ENCODE results near the gene WDR27.

The WDR27 gene

DNA sequence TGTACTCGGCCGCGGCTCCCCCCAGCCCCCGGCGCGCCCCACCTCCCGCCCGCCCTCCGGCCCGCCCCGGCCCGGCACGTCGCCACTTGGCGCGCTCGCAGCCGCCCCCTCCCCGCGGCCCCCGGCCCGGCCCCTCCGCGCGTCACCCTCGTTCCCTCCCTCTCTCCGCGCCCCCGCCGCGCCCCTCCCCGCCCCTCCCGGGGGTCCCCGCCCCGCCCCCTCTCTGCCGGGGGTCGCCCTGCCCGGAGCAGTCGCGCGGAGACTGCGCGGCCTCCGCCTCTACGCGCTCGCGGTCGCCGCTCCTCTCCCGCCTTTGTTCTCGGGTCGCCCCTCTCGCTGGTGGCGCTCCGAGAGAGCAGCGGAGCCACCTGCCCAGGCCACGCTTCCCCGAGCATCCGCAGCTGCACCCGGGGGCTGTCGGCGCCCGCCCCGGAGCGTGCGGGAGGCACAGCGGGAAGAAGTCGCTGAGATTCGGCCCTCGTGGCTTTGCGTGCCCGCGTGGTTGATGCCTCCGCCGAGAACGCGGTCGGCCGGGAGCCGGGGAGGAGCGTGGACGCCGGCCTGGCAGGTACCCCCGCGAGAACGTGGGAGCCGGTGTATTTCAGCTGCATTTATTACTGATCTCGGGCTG, 22.8 kb upstream of the WDR27 start, which contains the start of gene PHF10:
PHF10 (minus strand) TSS at position 7 of the 631 bp plus-strand sequence. CDS start 569 bp downstream, outside the sequence.
- no peaks in the 10 kb centered on the region for H3K9me3 ChIP-seq (replicated peaks; ENCODE audit: low read length)
- peak within 1 kb of the TSS; percentile 93 for H3K4me2 ChIP-seq (ENCODE audit: low read length)
- H3K36me3 ChIP-seq (ENCODE audit: insufficient read depth, low read length): no peaks in the 10 kb centered on the region
- peaks cover 20% of the 10 kb centered on the region for H3K4me1 ChIP-seq (ENCODE audit: control insufficient read depth, insufficient read depth, low read length)
- H3K27me3 ChIP-seq (ENCODE audit: control insufficient read depth, insufficient read depth, low read length): no peaks in the 10 kb centered on the region
- H3K9ac ChIP-seq (ENCODE audit: low read depth, low read length): peak within 1 kb of the TSS; percentile 70
- peak within 1 kb of the TSS; percentile 74 for H3K4me3 ChIP-seq (ENCODE audit: low read length)

DNA sequence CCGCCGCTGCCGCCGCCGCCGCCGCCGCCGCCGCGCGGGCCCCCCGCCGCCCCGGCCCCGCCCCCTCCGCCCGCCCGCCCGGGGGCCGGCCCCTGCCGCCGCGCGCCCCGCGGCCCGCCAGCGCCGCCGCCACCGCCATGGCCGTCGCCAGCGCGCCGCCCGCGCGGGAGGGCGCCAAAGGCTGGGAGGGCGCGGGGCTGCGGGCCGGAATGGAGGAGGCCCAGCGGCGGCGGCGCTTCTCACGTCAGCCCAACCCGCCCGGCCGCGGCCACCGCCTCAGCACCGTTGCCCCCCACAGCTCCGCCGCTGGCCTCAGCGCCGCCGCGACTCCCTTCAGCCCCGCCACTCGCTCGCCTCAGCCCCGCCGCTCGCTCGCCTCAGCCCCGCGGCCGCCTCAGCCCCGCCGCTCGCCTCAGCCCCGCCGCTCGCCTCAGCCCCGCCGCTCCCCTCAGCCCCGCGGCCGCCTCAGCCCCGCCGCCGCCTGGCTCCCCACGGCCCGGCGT, 22.2 kb upstream of the WDR27 start:
- Histone ChIP-seq H3K4me1 (ENCODE audit: control insufficient read depth, insufficient read depth, low read length) (peaks cover 22% of the 10 kb centered on the region), H3K27me3 (ENCODE audit: control insufficient read depth, insufficient read depth, low read length) (no peaks in the 10 kb centered on the region), H3K9me3 (replicated peaks; ENCODE audit: low read length) (no peaks in the 10 kb centered on the region), H3K9ac (ENCODE audit: low read depth, low read length) (peak overlapping the region; percentile 59), H3K4me2 (ENCODE audit: low read length) (peak overlapping the region; percentile 61), H3K36me3 (ENCODE audit: insufficient read depth, low read length) (no peaks in the 10 kb centered on the region), H3K4me3 (ENCODE audit: low read length) (peak overlapping the region; percentile 70)

DNA sequence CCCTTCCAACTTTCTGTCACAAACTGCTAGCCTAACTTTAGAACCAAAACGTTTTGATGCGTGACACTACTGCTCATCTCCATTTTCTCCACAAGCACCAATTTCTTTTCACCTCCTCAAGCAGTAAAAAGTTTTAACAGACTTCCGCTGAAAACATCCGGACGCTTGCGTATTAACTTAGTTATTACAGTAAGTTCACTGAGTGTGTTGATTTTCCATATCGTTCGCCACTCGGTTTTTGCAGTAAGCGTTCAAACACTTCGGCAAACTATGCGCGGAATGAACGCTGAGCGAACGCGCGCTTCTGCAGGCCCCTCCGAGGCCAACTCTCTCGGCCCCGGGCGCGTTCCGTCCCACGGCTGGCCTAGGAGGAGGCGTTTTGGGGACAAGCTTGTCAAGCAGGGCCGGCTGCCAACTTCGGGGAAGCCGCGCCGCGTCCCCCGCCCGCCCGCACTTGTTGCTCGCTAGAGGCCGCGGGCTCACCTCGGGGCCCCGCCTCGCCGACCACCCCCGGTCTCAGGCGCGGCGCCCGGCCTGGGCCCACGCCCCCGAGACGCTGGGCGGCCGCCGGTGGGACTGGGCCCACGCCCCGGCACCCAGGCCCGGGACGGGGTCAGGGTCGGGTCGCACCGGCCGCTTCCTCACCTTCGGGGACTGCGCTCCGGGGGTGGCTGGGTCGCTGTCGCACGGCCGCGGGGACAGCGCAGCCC, 21.5 kb upstream of the WDR27 start:
- Histone ChIP-seq H3K4me1 (ENCODE audit: control insufficient read depth, insufficient read depth, low read length) (peaks cover 22% of the 10 kb centered on the region), H3K9ac (ENCODE audit: low read depth, low read length) (peak overlapping the region; percentile 70), H3K4me3 (ENCODE audit: low read length) (peak overlapping the region; percentile 74), H3K36me3 (ENCODE audit: insufficient read depth, low read length) (no peaks in the 10 kb centered on the region), H3K27me3 (ENCODE audit: control insufficient read depth, insufficient read depth, low read length) (no peaks in the 10 kb centered on the region), H3K9me3 (replicated peaks; ENCODE audit: low read length) (no peaks in the 10 kb centered on the region), H3K4me2 (ENCODE audit: low read length) (peak overlapping the region; percentile 93)

DNA sequence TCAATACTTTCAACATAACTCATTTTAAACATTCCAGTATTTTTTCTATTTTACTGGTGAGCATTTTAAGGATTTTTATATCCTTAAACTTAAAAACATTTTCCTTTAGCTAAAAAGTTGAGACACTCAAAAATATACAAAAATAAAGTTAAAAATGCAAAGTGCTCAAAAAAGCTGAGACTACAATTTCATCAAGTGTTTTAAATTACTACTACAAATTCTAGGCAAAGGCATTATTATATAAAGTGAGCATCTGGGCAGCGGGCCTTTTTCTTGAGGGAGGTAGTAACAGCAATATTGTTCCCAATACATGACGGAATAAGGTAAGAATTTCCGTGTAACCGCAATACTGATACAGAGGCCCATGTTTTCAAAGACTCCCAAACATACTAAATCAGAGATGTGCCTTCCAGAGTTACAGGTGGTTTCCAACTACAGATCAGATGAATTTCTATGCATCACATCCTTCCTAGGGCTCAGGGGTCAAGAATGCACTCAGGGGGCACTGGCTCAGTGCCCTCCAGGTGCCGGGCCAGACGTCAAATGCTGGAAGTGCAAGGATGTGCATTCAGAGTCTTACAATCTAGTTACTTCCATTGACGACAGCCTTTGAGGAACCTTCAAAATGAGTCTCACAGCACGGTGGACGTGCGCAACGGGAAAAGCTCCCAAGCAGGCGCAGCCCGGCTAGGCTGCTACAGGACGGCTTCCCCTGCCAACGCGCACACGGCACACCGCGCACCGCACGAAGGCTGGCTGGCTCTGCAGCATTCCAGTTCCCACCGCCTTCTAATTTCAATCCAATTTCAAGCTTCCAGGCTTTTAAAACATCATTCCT, 20.8 kb upstream of the WDR27 start:
- H3K9ac ChIP-seq (ENCODE audit: low read depth, low read length): peak overlapping the region; percentile 70
- peaks cover 22% of the 10 kb centered on the region for H3K4me1 ChIP-seq (ENCODE audit: control insufficient read depth, insufficient read depth, low read length)

DNA sequence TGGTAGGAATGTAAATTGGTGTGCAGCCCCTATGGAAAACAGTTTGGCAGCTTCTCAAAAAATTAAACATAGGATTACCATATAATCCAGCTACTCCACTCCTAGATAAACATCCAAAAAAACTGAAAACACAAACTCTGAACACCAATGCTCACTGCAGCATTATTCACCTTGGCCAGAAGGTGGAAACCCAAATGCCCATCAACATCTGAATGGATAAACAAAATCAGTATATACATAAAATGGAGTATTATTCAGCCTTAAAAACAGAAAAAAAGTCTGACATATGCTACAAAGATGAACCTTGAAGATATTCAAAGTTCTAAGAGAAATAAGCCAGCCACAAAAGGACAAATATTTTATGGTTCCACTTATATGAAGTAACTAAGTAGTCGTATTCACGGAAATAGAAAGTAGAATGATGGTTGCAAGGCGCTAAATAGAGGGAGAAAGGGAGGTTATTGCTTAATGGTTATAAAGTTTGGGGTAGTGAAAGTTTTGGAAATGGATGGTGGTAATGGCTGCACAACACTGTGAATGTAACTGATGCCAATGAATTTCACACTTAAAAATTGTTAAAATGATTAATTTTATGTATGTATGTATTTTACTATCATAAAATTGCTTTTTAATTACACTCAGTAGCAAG, 18.5 kb upstream of the WDR27 start:
- Histone ChIP-seq H3K9me3 (replicated peaks; ENCODE audit: low read length) (no peaks in the 10 kb centered on the region), H3K4me3 (ENCODE audit: low read length) (no peak overlapping the region), H3K36me3 (ENCODE audit: insufficient read depth, low read length) (peaks cover 12% of the 10 kb centered on the region), H3K4me2 (ENCODE audit: low read length) (no peak overlapping the region), H3K27me3 (ENCODE audit: control insufficient read depth, insufficient read depth, low read length) (no peaks in the 10 kb centered on the region), H3K4me1 (ENCODE audit: control insufficient read depth, insufficient read depth, low read length) (peaks cover 21% of the 10 kb centered on the region), H3K9ac (ENCODE audit: low read depth, low read length) (no peak overlapping the region)

More for the DNA sequence above, 20.8 kb upstream of the WDR27 start:
- Histone ChIP-seq H3K27me3 (ENCODE audit: control insufficient read depth, insufficient read depth, low read length) (no peaks in the 10 kb centered on the region), H3K36me3 (ENCODE audit: insufficient read depth, low read length) (no peaks in the 10 kb centered on the region), H3K4me2 (ENCODE audit: low read length) (peak overlapping the region; percentile 93), H3K4me3 (ENCODE audit: low read length) (peak overlapping the region; percentile 74), H3K9me3 (replicated peaks; ENCODE audit: low read length) (no peaks in the 10 kb centered on the region)

DNA sequence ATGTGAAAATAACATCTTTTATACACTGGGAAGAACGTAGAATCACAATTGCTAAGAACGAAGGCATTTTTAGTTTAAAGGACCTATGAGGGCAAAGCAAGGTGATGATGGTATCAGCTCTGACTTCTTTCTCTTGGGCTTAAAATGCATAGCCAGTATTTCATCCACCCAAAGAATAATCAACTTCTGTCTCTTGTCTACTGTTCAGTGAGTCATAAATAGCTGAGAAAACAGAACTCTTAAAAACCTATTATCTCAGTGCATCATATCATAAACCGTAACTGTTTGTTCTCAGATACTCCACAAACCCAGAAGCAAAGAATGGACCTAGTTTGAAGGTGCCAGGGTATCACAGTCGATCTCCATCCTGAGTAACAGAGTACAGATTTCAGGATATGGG, 17.3 kb upstream of the WDR27 start:
- Histone ChIP-seq H3K4me2 (ENCODE audit: low read length) (no peak overlapping the region), H3K9me3 (replicated peaks; ENCODE audit: low read length) (no peaks in the 10 kb centered on the region), H3K36me3 (ENCODE audit: insufficient read depth, low read length) (peaks cover 21% of the 10 kb centered on the region), H3K4me1 (ENCODE audit: control insufficient read depth, insufficient read depth, low read length) (peaks cover 14% of the 10 kb centered on the region), H3K9ac (ENCODE audit: low read depth, low read length) (no peak overlapping the region), H3K27me3 (ENCODE audit: control insufficient read depth, insufficient read depth, low read length) (no peaks in the 10 kb centered on the region), H3K4me3 (ENCODE audit: low read length) (no peak overlapping the region)

DNA sequence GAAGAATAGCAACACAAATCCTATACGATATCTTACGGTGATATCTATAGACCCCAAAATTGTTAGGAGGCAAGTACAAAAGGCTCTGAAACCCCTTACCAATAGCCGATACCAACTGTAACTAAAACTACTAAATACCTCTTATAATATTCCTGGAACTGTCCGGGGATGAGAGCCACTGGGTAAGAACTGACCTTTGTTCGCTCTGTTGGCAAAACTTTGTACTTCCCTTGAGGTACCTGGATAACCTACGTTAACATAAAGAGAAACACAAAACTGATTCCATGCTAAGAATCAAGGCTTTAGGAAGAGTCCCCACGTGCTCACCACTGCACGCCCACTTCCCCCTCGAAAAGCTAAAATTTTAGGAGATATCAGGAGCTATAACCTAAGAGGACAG, 12.8 kb upstream of the WDR27 start:
- H3K27me3 ChIP-seq (ENCODE audit: control insufficient read depth, insufficient read depth, low read length): no peaks in the 10 kb centered on the region
- no peak overlapping the region for H3K4me2 ChIP-seq (ENCODE audit: low read length)
- H3K36me3 ChIP-seq (ENCODE audit: insufficient read depth, low read length): peaks cover 25% of the 10 kb centered on the region

DNA sequence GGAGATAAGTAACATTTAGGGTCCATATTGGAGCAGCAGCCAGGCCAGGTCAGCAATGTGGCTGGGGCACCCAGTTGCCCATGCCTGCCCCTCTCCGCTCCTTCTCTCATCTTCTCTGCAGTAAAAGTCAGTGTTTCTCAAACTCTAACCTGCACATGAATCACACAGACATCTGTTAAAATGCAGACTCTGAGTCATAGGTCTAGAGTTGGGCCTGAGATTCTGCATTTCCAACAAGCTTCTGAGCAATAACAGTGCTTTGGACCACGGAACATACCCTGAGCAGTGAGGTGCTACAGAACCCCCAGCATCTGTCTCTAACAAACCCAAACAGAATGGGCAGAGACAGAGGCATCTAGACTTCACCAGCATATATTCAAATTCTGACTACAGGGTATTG, 12.3 kb upstream of the WDR27 start:
- no peaks in the 10 kb centered on the region for H3K4me1 ChIP-seq (ENCODE audit: control insufficient read depth, insufficient read depth, low read length)
- no peak overlapping the region for H3K4me3 ChIP-seq (ENCODE audit: low read length)
- H3K36me3 ChIP-seq (ENCODE audit: insufficient read depth, low read length): peaks cover 25% of the 10 kb centered on the region
- H3K9me3 ChIP-seq (replicated peaks; ENCODE audit: low read length): no peaks in the 10 kb centered on the region
- H3K27me3 ChIP-seq (ENCODE audit: control insufficient read depth, insufficient read depth, low read length): no peaks in the 10 kb centered on the region
- no peak overlapping the region for H3K4me2 ChIP-seq (ENCODE audit: low read length)
- no peak overlapping the region for H3K9ac ChIP-seq (ENCODE audit: low read depth, low read length)

More for the DNA sequence above, 12.8 kb upstream of the WDR27 start:
- Histone ChIP-seq H3K9me3 (replicated peaks; ENCODE audit: low read length) (no peaks in the 10 kb centered on the region), H3K9ac (ENCODE audit: low read depth, low read length) (no peak overlapping the region), H3K4me3 (ENCODE audit: low read length) (no peak overlapping the region), H3K4me1 (ENCODE audit: control insufficient read depth, insufficient read depth, low read length) (peaks cover 2% of the 10 kb centered on the region)

DNA sequence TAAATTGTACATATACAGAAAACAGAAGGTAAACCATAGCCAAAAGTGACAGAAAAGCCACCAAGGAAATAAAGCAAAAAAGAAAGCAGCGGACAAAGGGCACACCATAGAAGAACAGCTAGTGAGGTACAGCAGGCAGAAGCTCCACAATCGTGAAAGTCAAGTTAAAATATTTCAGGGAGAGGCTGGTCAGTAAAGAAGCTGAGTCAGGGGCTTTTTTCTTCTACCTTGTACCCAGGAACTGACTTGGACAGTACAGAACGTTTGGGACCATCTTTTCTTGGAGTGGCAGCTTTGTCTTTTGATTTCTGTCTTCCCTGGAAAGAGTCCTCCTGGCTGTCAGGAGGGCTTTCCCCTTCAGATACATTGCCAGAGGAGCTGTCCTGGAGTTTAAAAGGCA, 8.2 kb upstream of the WDR27 start:
- no peak overlapping the region for H3K9ac ChIP-seq (ENCODE audit: low read depth, low read length)
- H3K36me3 ChIP-seq (ENCODE audit: insufficient read depth, low read length): peaks cover 20% of the 10 kb centered on the region
- H3K9me3 ChIP-seq (replicated peaks; ENCODE audit: low read length): no peaks in the 10 kb centered on the region
- H3K4me2 ChIP-seq (ENCODE audit: low read length): no peak overlapping the region
- no peak overlapping the region for H3K4me3 ChIP-seq (ENCODE audit: low read length)
- H3K27me3 ChIP-seq (ENCODE audit: control insufficient read depth, insufficient read depth, low read length): no peaks in the 10 kb centered on the region
- H3K4me1 ChIP-seq (ENCODE audit: control insufficient read depth, insufficient read depth, low read length): no peaks in the 10 kb centered on the region

DNA sequence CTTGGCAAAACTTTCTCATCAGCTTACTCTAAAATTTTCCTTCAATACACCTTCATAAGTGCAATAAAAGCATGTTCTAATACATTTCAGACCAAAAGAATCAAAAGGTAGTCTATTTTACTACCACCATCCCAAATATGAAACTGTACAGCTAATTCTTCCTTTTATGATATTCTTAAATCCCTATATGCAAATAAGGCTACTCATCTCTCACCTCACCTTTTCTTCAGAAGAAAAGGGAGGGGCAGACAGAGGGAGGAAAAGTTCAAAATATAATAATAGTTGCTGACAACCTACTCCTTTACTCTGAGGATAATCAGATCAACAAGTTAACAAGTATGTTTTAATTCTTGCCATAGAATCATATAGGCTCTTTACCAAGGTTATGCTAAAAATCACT, 7.5 kb upstream of the WDR27 start:
- H3K9ac ChIP-seq (ENCODE audit: low read depth, low read length): no peak overlapping the region
- H3K4me1 ChIP-seq (ENCODE audit: control insufficient read depth, insufficient read depth, low read length): peaks cover 2% of the 10 kb centered on the region
- no peaks in the 10 kb centered on the region for H3K9me3 ChIP-seq (replicated peaks; ENCODE audit: low read length)
- no peaks in the 10 kb centered on the region for H3K27me3 ChIP-seq (ENCODE audit: control insufficient read depth, insufficient read depth, low read length)
- H3K4me3 ChIP-seq (ENCODE audit: low read length): no peak overlapping the region
- H3K4me2 ChIP-seq (ENCODE audit: low read length): no peak overlapping the region
- H3K36me3 ChIP-seq (ENCODE audit: insufficient read depth, low read length): peaks cover 13% of the 10 kb centered on the region

DNA sequence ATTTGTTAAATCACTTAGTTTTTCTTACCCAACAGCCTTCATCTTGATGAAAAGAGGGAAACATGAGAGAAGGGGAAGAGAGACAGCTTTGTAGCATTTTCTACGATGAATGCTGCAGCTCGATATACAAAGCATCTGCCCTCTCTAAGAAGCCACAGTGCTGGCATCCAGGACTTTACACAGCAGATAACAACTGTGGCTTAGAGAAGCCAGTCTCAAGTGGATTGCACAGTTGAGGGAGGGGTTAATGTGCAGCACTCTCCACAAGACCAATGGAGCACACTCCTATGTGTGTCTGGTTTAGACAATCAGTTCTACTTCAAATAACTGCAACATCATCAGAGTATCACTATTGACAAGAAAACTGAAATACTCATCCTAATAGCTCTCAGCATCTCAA, 5.9 kb upstream of the WDR27 start:
- Histone ChIP-seq H3K9me3 (replicated peaks; ENCODE audit: low read length) (no peaks in the 10 kb centered on the region), H3K36me3 (ENCODE audit: insufficient read depth, low read length) (peaks cover 13% of the 10 kb centered on the region), H3K4me3 (ENCODE audit: low read length) (no peak overlapping the region), H3K4me1 (ENCODE audit: control insufficient read depth, insufficient read depth, low read length) (peaks cover 17% of the 10 kb centered on the region), H3K9ac (ENCODE audit: low read depth, low read length) (no peak overlapping the region), H3K4me2 (ENCODE audit: low read length) (no peak overlapping the region), H3K27me3 (ENCODE audit: control insufficient read depth, insufficient read depth, low read length) (no peaks in the 10 kb centered on the region)

Data from skeletal muscle satellite cell (primary cell).